ENCODE results near the gene CCDC66. TPM values are rescaled to one million over a fixed set of nuclear protein-coding genes. Genes with fewer than 3 reads are reported as not detected.
A peak's percentile ranks its signal among the peaks of the same experiment; 100 is the strongest.

Gene CCDC66
- total RNA-seq, 1 experiment from 2014 or later, result 32.0 TPM

- Histone ChIP-seq H3K79me1 (ENCODE audit: insufficient read depth, low read depth, low read length, poor library complexity, severe bottlenecking) (no peaks in the 10 kb centered on the region), H3K9me3 (ENCODE audit: control insufficient read depth, low read depth, low read length) (no peaks in the 10 kb centered on the region), H3K9ac (ENCODE audit: extremely low read depth, insufficient read length, low read length) (no peak overlapping the region), H3K23ac (ENCODE audit: insufficient read length, low read depth, low read length) (no peak overlapping the region), H3K56ac (ENCODE audit: insufficient read length, low read depth, low read length) (no peak overlapping the region), H3K18ac (ENCODE audit: insufficient read length, low read depth, low read length) (no peak overlapping the region), H2BK12ac (ENCODE audit: insufficient read length, low read depth, low read length) (no peak overlapping the region), H2BK15ac (ENCODE audit: low read depth, low read length) (no peak overlapping the region), H3K4me1 (ENCODE audit: insufficient read depth, low read length) (no peaks in the 10 kb centered on the region), H2AK5ac (ENCODE audit: insufficient read length, low read length) (no peak overlapping the region), H2BK20ac (ENCODE audit: low read depth, low read length, poor library complexity, severe bottlenecking) (no peak overlapping the region), H4K8ac (replicated peaks; ENCODE audit: insufficient read length, low read depth, low read length) (no peak overlapping the region), H3K23me2 (ENCODE audit: insufficient read length, low read depth, low read length, poor library complexity, severe bottlenecking) (no peaks in the 10 kb centered on the region), H3K14ac (ENCODE audit: insufficient read depth, low read length) (no peak overlapping the region), H3K27ac (ENCODE audit: insufficient read length, low read depth, low read length) (no peak overlapping the region), H3T11ph (ENCODE audit: low read length) (no peak overlapping the region), H2BK5ac (ENCODE audit: insufficient read length, low read length) (no peak overlapping the region), H2BK120ac (ENCODE audit: low read depth, low read length, poor library complexity, severe bottlenecking) (no peak overlapping the region), H4K20me1 (ENCODE audit: control insufficient read depth, insufficient read depth, insufficient read length) (no peaks in the 10 kb centered on the region), H3K79me2 (ENCODE audit: insufficient read depth, low read length) (no peaks in the 10 kb centered on the region), H3K4ac (ENCODE audit: low read depth, low read length) (no peak overlapping the region), H3K4me2 (ENCODE audit: insufficient read depth, insufficient read length, low read length) (no peak overlapping the region), H4K91ac (ENCODE audit: insufficient read length, low read depth, low read length) (no peak overlapping the region), H4K5ac (ENCODE audit: insufficient read length, low read depth, low read length) (no peak overlapping the region), H3K27me3 (ENCODE audit: insufficient read depth, low read length) (no peaks in the 10 kb centered on the region), H2AFZ (ENCODE audit: low read length) (no peak overlapping the region)
- peaks cover 12 to 54% (median 49%) of the 10 kb centered on the region in 3 experiments; a peak in 6 of 7 replicates for H3K36me3 Mint-ChIP-seq (ENCODE audit: insufficient read depth in 1 of 3, low read depth in 3 of 3)
- WGBS (ENCODE audit: extremely low coverage, insufficient read length, low lambda C conversion rate), result no CpG with 5 or more reads among the region's 9 CpGs
- H3K4me3 Mint-ChIP-seq, result no peak overlapping the region
- peak overlapping the region in 1 of 3 experiments; percentile 3; a peak in 1 of 7 replicates for H3K27ac Mint-ChIP-seq
- no peak for TF ChIP-seq CTCF (conservative IDR thresholded peaks at IDR 0.05)
- H3K4me1 Mint-ChIP-seq, result no peaks in the 10 kb centered on the region
- H3K27me3 Mint-ChIP-seq (ENCODE audit: low read depth), result no peaks in the 10 kb centered on the region
- no peaks in the 10 kb centered on the region for H3K9me3 Mint-ChIP-seq
- DNase-seq, result no peak
Measured at GRCh38 chr3:56633602-56634535, 76.9 kb downstream of the CCDC66 start.

Data from H9 (cell line).